BLaER1 (cell line): ENCODE results near the gene CRYGB.
"Not testable (repeated sequence)": the region's sequence is repeated elsewhere in the genome, so short reads cannot be mapped to it uniquely, and the experiment has no call there.

Source experiments
- H3K27ac ChIP-seq: shearing (Covaris generic); formaldehyde crosslinking; 2 replicates; pipeline ENCODE4 v1.8.1; 2022
- H3K27me3 ChIP-seq: shearing (Covaris generic); formaldehyde crosslinking; 2 replicates; pipeline ENCODE4 v1.8.1; 2022
- H3K36me3 ChIP-seq: shearing (Covaris generic); formaldehyde crosslinking; 2 replicates; pipeline ENCODE4 v1.8.1; 2022
- H3K4me1 ChIP-seq: shearing (Covaris generic); formaldehyde crosslinking; 2 replicates; pipeline ENCODE4 v1.8.1; 2022
- H3K4me2 ChIP-seq: shearing (Covaris generic); formaldehyde crosslinking; 2 replicates; pipeline ENCODE4 v1.8.1; 2022
- H3K4me3 ChIP-seq: shearing (Covaris generic); formaldehyde crosslinking; 2 replicates; pipeline ENCODE4 v1.8.1; 2022
- H3K9ac ChIP-seq: shearing (Covaris generic); formaldehyde crosslinking; 2 replicates; pipeline ENCODE4 v1.8.1; 2022
- H3K9me3 ChIP-seq: shearing (Covaris generic); formaldehyde crosslinking; 2 replicates; pipeline ENCODE4 v1.8.1; 2022
- H4K20me1 ChIP-seq: shearing (Covaris generic); formaldehyde crosslinking; 2 replicates; pipeline ENCODE4 v1.8.1; 2022
- Cebpa-rat ChIP-seq: shearing (Covaris generic); IDR thresholded peaks from 2 replicates; pipeline ENCODE4 v1.8.1; 2022

CRYGB gene

DNA sequence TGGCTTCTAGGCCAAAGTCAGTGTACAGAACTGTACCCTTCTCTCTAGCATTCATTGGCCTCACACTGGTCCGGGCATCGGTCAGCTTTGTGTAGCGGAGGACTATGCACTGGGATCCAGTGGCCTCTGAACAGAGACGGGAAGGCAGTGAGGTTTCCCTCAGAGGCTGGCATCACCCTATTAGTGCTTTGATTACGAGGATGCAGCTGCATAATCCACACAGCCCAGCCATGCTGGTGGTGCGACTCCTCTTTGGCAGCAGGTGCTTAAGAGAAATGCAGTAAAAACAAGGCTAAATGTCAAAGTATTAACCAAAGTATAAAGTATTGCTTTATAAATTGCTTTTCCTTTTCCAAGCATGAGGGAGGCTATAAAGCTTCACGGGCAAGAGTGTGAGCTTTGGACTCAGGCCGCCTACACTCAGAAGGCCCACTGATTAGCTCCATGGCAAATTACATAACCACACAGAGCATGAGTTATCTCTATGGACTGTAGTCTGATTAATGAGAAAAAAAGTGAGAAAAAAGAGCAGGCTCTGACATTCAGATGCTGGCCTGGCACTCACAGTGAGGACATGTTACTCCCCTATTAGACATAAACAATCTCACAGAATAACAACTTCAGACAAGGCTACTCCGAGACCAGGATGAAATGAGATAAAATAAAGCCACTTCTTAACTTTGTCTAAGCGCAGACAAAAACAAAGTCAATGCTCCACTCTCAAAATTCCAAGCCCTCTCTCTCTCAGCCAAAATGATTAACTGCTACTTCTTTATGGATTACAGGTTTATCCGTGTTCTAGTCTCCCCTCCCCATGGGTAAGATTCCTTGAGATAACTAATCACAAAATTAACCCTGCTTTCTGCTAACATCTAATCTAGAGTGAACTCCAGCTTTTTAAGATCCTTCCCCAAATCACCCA is 9.9 kb downstream of the CRYGB start:
- Histone ChIP-seq H3K36me3 (no peaks in the 10 kb centered on the region), H3K27ac (no peak overlapping the region), H3K4me3 (no peak overlapping the region), H3K27me3 (no peaks in the 10 kb centered on the region), H3K4me2 (no peak overlapping the region), H3K9me3 (peaks cover 24% of the 10 kb centered on the region), H3K4me1 (peaks cover 11% of the 10 kb centered on the region), H4K20me1 (no peaks in the 10 kb centered on the region), H3K9ac (no peak overlapping the region)
- TF ChIP-seq Cebpa-rat, result no peak

DNA sequence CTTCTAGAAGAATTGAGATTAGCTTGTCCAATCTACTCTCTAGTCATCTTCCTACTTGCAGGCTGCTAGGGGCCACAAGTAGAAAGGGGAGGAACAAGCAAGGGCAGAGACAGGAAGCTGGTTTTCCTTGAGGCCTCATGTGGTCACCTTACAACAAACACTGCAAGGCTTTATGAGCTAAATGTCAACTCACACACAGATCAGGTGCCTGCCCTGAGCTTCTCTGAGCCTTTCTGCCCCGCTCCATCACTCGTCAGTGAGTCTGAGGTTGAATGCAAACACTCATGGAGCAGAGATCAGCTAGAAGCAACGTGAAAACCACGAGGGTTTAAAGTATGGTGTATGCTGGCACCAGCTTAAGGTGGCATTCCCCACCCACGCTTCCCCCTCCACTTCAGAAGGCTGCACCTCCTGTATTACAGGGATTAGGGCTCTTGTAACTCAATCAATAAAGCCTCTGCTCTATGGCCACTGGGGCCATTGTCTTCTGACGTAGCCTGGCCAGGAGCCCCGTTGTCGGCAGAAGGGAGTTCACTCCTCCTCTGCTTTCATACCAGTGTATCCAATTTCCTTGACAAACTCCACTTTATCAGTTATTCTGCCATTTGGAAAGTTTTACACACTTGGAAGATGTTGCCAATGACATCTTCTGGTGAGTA is 10.9 kb downstream of the CRYGB start:
- TF ChIP-seq Cebpa-rat, result no peak
- Histone ChIP-seq H3K4me2 (peak overlapping the region; percentile 51), H3K4me3 (no peak overlapping the region), H4K20me1 (no peaks in the 10 kb centered on the region), H3K4me1 (peaks cover 11% of the 10 kb centered on the region), H3K27me3 (no peaks in the 10 kb centered on the region), H3K27ac (no peak overlapping the region), H3K9me3 (peaks cover 24% of the 10 kb centered on the region), H3K9ac (no peak overlapping the region), H3K36me3 (no peaks in the 10 kb centered on the region)

DNA sequence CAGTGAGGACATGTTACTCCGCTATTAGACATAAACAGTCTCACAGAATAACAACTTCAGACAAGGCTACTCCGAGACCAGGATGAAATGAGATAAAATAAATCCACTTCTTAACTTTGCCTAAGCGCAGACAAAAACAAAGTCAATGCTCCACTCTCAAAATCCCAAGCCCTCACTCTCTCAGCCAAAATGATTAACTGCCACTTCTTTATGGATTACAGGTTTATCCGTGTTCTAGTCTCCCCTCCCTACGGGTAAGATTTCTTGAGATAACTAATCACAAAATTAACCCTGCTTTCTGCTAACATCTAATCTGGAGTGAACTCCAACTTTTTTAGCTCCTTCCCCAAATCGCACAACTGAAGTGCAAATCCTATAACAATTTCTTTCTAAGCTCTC is 15.2 kb downstream of the CRYGB start:
- no peaks in the 10 kb centered on the region for H3K27me3 ChIP-seq
- H3K9me3 ChIP-seq, result no peaks in the 10 kb centered on the region
- no peaks in the 10 kb centered on the region for H3K36me3 ChIP-seq
- no peak overlapping the region for H3K4me2 ChIP-seq
- H3K9ac ChIP-seq, result no peak overlapping the region
- no peak overlapping the region for H3K4me3 ChIP-seq
- no peak for TF ChIP-seq Cebpa-rat
- no peak overlapping the region for H3K27ac ChIP-seq
- peaks cover 11% of the 10 kb centered on the region for H3K4me1 ChIP-seq
- H4K20me1 ChIP-seq, result no peaks in the 10 kb centered on the region

DNA sequence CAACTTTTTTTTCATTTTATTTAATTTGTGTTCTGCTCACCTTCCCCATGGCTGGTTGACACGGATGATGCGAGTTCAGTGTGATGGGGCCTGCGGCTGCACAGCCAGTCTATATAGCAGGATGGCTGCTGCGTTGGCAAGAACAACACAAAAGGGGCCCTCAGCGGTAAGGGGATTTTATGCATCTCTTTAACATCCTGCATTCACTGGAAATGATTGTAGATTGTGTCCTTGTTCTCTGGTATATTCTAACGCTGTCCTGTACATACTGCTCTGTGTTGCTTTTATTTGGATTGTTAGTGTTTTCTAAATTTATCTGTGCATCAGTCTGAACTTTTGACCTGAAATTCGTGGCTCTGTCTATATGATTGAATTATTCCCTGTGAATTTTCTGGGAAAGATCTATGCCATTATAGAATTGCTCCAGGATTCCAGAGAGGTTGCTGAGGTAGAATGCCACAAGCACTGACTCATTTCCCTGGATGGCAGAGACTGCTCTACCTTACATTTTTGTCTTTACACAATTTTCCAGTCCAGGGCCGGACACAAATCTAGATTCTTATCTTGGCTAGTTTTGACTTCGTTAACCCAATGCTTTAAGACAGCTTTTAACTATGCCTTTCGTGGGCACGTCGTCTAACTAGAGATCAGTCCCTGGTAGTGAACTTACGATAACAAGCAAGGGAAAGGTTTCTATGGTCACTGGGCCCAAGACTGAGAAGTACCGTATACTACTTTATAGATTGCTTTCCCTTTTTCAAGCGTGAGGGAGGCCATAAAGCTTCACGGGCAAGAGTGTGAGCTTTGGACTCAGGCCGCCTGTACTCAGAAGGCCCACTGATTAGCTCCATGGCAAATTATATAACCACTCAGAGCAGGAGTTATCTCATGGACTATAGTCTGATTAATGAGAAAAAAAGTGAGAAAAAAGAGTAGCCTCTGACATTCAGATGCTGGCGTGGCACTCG is 15.9 kb downstream of the CRYGB start, which contains the start of gene CRYGC:
CRYGC (minus strand) TSS at position 85 of the 968 bp plus-strand sequence; CDS start at position 49, 36 bp downstream.
- Histone ChIP-seq H3K9me3 (no peaks in the 10 kb centered on the region), H3K27ac (no peak within 1 kb of the TSS), H3K4me1 (peaks cover 7% of the 10 kb centered on the region), H3K4me2 (no peak within 1 kb of the TSS), H3K36me3 (no peaks in the 10 kb centered on the region), H4K20me1 (no peaks in the 10 kb centered on the region), H3K27me3 (no peaks in the 10 kb centered on the region), H3K4me3 (no peak within 1 kb of the TSS), H3K9ac (no peak within 1 kb of the TSS)
- TF ChIP-seq Cebpa-rat, result no peak

DNA sequence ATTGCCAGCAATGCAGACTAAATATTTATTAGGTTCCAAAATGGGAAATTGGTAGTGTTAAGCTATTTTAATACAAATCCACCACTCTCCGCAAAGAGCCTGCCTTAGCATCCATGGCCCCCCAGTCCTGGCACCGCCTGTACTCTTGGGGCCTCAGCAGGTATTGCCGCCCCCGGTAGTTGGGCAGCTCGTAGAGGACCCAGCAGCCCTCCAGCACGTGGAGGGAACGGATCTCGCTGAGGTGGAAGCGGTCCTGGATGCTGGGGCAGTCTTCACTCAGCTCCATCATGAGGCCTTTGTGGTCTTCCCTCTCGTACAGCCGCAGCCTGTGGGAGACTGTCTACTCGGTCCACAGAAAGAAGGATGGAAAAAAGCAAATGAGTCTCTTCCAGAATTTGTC is 17.8 kb downstream of the CRYGB start:
- no peaks in the 10 kb centered on the region for H3K36me3 ChIP-seq
- no peak for TF ChIP-seq Cebpa-rat
- no peak overlapping the region for H3K9ac ChIP-seq
- no peaks in the 10 kb centered on the region for H3K27me3 ChIP-seq
- no peak overlapping the region for H3K27ac ChIP-seq
- H3K4me3 ChIP-seq, result no peak overlapping the region
- H3K4me1 ChIP-seq, result no peaks in the 10 kb centered on the region
- no peaks in the 10 kb centered on the region for H3K9me3 ChIP-seq
- no peak overlapping the region for H3K4me2 ChIP-seq
- H4K20me1 ChIP-seq, result no peaks in the 10 kb centered on the region

DNA sequence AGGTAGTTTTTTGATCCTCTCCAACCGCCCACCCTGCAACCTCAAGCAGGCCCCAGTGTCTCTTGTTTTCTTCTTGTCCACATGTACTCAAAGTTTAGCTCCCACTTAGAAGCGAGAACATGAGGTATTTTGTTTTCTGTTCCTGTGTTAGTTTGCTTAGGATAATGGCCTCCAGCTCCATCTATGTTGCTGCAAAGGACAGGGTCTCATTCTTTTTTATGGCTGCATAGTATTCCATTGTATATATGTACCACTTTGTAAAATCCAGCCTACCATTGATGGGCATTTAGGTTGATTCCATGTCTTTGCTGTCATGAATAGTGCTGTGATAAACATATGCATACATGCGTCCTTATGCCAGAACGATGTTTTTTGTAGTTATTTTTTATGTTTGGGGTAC is 18.9 kb downstream of the CRYGB start:
- TF ChIP-seq Cebpa-rat, result no peak
- H4K20me1 ChIP-seq, result no peaks in the 10 kb centered on the region

DNA sequence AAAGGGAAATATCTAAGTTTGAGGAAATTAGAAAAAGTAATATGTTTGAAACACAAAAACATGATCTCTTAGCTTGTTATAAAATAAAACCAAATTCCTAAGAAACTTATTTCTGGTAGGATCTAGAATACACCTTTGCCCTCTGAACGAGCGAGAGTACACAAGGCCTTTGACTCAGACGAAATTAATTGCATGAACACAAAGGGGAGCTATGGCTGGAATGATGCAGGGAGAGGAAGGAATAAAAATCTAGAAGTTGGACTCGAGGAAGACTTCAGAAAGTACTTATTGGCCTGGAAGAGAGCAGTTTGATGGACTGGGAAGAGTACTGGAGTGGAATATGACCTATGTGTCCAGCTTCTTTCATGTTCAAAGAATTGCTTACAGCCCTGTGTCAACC is 20.7 kb downstream of the CRYGB start:
- H3K4me3 ChIP-seq, result no peak overlapping the region
- no peak overlapping the region for H3K4me2 ChIP-seq
- no peaks in the 10 kb centered on the region for H3K4me1 ChIP-seq
- no peaks in the 10 kb centered on the region for H3K27me3 ChIP-seq
- no peaks in the 10 kb centered on the region for H4K20me1 ChIP-seq
- H3K27ac ChIP-seq, result no peak overlapping the region
- H3K36me3 ChIP-seq, result no peaks in the 10 kb centered on the region
- H3K9me3 ChIP-seq, result no peaks in the 10 kb centered on the region
- H3K9ac ChIP-seq, result no peak overlapping the region
- TF ChIP-seq Cebpa-rat, result no peak

More for the DNA sequence above, 18.9 kb downstream of the CRYGB start:
- Histone ChIP-seq H3K9me3 (no peaks in the 10 kb centered on the region), H3K4me2 (no peak overlapping the region), H3K27ac (no peak overlapping the region), H3K27me3 (no peaks in the 10 kb centered on the region), H3K4me3 (no peak overlapping the region), H3K36me3 (no peaks in the 10 kb centered on the region), H3K9ac (no peak overlapping the region), H3K4me1 (no peaks in the 10 kb centered on the region)

DNA sequence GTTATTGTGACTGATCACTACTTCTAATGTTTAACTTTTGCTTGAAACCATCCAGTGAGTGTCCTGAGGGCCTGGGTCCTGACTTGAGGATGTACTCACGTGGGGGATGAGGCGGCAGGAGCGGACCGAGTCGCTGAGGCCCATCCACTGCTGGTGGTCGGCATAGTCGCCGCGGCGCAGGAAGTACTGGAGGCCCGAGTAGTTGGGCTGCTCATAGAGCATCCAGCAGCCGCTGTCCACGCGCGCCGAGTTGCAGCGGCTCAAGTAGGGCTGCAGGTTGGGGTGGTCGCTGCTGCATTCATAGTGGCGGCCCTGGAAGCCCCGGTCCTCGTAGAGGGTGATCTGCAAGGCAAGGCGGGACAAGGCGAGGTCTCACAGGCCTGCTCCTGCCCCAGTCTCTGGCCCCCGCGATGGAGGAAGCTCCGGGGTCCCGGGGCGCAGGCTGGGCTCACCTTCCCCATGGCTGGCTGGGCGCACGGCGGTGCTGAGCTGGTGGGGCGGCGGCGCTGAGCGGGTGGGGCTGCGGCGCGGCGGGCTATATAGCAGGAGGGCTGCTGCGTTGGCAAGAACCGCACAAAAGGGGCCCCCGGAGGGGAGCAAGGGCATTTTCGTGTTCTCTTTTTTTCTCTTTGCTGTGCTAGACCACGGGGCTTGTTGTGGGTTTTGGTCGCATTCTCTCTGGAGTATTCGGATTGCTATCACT is 21.8 kb downstream of the CRYGB start, which contains the start of gene CRYGD:
CRYGD (minus strand) TSS at position 512 of the 703 bp plus-strand sequence; CDS start at position 461, 51 bp downstream.
- not testable (repeated sequence) for H3K9me3 ChIP-seq, H3K4me1 ChIP-seq, H4K20me1 ChIP-seq, H3K9ac ChIP-seq, H3K4me2 ChIP-seq, H3K4me3 ChIP-seq, H3K27ac ChIP-seq, H3K36me3 ChIP-seq, H3K27me3 ChIP-seq

DNA sequence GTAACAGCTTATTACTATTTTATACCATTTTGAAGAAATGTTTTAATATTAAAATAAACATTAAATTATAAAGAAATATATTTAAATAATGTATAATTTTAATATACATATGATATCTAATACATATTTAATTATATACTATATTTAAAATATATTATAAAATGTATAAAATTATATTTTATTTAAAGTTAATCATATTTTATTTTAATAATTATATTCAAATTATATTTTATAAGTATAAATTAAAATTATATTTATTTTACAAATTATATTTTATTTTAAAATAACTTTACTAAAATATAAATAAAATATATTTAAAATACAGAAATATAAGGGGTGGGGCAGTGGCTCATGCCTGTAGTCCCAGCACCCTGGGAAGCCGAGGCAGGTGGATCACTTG is 23.7 kb downstream of the CRYGB start:
- Histone ChIP-seq H3K4me3 (no peak overlapping the region), H3K4me2 (no peak overlapping the region), H3K4me1 (no peaks in the 10 kb centered on the region), H3K27ac (no peak overlapping the region), H4K20me1 (no peaks in the 10 kb centered on the region), H3K9me3 (no peaks in the 10 kb centered on the region), H3K9ac (no peak overlapping the region), H3K27me3 (no peaks in the 10 kb centered on the region), H3K36me3 (no peaks in the 10 kb centered on the region)
- no peak for TF ChIP-seq Cebpa-rat
